ENCODE measurements around the gene CARMIL1.
A peak's percentile ranks its signal among the peaks of the same experiment; 100 is the strongest.

Gene CARMIL1

GRCh38 chr6:25485821-25486534, 206.8 kb downstream of the CARMIL1 start:
- peak; percentile 97 for DNase-seq

- peak; percentile 37 for DNase-seq
These were observed 207.4 kb downstream of the CARMIL1 start for GRCh38 chr6:25486550-25486949.

GRCh38 chr6:25487012-25487411, 207.8 kb downstream of the CARMIL1 start:
- DNase-seq, result peak; percentile 93

- peak; percentile 31 for DNase-seq
These were observed 209.0 kb downstream of the CARMIL1 start for GRCh38 chr6:25488156-25488555.

- no peak for DNase-seq
These were observed 210.2 kb downstream of the CARMIL1 start for GRCh38 chr6:25489399-25489798.

- DNase-seq, result peak; percentile 79
These were observed 211.0 kb downstream of the CARMIL1 start for GRCh38 chr6:25490018-25490801.

- DNase-seq, result no peak
These were observed 213.8 kb downstream of the CARMIL1 start for GRCh38 chr6:25492951-25493350.

- no peak for DNase-seq
These were observed 215.3 kb downstream of the CARMIL1 start for GRCh38 chr6:25494469-25494868.

GRCh38 chr6:25497383-25498040, 218.3 kb downstream of the CARMIL1 start:
- DNase-seq, result no peak

- DNase-seq, result no peak
These were observed 219.3 kb downstream of the CARMIL1 start for GRCh38 chr6:25498505-25498904.

GRCh38 chr6:25499615-25500235, 220.6 kb downstream of the CARMIL1 start:
- no peak for DNase-seq

GRCh38 chr6:25503686-25504085, 224.5 kb downstream of the CARMIL1 start:
- DNase-seq, result peak; percentile 2

- DNase-seq, result no peak
These were observed 225.5 kb downstream of the CARMIL1 start for GRCh38 chr6:25504661-25505060.

GRCh38 chr6:25506020-25506419, 226.8 kb downstream of the CARMIL1 start:
- no peak for DNase-seq

GRCh38 chr6:25508051-25508450, 228.9 kb downstream of the CARMIL1 start:
- no peak for DNase-seq

- no peak for DNase-seq
These were observed 232.2 kb downstream of the CARMIL1 start for GRCh38 chr6:25511376-25511775.

GRCh38 chr6:25512560-25512959, 233.4 kb downstream of the CARMIL1 start:
- no peak for DNase-seq

- DNase-seq, result no peak
These were observed 240.7 kb downstream of the CARMIL1 start for GRCh38 chr6:25519856-25520255.

- DNase-seq, result no peak
These were observed 245.4 kb downstream of the CARMIL1 start for GRCh38 chr6:25524542-25524941.

GRCh38 chr6:25525078-25525477, 245.9 kb downstream of the CARMIL1 start:
- DNase-seq, result no peak

GRCh38 chr6:25534942-25535631, 255.9 kb downstream of the CARMIL1 start:
- DNase-seq, result no peak

- no peak for DNase-seq
These were observed 256.6 kb downstream of the CARMIL1 start for GRCh38 chr6:25535632-25536225.
